Eye (tissue), 1 donor: ENCODE data around the gene SEMA5B.

Experiments used
- DNase-seq: peaks from one replicate; pipeline ENCODE4 v3.0.0-alpha.2; 2015

The SEMA5B gene

DNA sequence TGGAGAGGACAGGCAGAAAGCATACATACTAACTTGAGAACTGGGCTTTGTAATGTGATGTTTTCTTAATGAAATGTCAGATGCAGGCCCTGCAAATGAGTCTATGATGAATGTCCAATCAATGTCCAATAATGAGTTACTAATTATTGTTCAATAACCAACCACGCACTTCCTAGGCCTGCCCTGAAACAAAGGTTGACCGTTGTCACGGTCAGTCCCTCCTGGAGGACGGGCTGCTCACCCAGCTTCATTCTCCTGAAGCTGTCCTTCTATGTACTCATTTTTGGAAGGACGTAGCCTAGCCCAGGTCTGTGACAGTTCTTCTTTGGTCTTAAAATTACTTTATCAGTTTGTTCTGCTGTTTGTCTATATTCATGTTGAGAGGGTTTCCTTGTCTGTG, 30.9 kb upstream of the SEMA5B start:
- DNase-seq, result no peak

DNA sequence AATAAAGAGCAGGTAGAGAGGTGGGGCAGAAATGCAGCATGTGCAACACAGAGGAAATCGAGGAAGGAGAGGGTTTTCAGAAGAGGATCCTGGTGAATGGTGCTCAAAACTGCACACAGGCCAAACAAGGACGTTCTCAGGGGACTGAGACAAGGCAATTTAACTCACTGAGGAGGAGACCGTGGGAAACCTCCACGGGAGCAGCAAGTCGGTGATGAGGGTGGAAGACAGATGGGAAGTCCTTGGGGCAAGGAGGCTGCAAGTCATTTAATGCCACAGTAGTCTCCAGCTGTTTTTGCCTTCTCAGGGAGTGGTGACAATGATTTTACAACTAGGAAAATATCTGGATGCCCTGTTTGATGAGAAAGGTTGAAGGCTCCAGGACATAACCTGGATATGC, 27.8 kb upstream of the SEMA5B start:
- DNase-seq, result peak; percentile 17

DNA sequence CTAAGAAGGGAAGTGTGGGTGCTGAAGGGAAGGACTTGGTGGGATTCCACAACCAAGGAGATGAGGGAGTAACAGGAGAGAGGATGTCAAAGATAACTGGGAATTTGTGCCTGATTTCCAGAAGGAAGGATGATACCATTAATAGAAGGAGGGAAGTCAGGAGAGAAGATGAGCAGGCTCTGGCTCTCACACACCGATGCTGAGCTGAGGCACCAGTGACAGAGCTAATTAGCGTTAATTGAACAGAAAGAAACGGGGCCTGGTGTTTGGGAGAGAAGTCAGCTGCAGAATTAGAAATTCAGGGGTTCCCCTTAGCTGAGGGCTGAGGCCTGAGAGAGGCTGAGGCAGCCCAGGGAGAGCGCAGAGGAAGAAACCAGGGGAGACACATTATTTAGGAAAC, 27.4 kb upstream of the SEMA5B start:
- peak; percentile 20 for DNase-seq

DNA sequence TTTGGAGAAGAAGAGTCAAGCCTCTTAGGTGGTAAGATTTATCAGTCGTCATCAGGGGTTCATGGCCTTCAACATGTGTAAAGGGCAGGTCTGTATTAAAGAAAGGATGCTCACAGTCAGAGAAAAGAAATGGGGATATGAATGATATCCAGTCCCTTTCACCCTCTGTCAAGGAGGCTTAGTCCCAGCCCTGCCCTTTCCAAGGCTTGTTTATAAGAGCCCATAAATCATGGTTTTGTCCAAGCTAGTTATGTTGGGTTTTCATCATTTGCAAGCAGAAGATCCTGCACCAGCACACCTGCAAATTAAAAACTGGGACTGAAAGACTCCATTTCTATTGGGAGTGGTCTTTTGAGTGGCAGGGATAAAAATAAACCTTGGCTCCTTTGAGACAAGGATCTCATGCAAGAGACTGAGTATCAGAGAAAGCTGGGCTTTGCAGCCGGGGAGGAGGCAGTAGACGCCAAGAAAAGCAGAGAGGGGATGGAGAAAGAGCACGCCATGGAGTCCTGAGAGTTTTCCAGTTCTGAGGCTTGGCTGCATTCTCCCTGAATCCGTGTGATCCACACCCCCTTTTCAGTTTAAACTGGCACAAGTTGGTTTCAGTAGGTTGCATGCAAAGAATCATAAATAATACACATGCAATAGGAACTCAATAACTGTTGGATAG, 26.7 kb upstream of the SEMA5B start:
- DNase-seq, result peak; percentile 27

DNA sequence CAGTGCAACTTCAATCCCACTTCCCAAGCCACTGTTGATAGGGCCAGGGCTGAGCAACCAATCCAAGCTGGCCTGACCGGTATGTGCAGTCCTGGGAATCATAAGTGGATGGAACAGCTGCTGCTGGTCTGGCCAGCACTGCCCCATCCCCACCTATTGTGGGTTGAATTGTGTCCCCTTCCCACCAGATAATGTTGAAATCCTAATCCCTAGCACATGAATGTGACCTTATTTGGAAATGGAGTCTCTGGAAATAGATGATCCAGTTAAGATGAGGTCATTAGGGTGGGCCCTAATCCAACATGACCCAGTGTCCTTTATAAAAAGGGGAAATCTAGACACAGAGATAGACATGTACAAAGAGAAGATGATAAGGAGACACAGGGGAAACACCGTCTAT, 25.5 kb upstream of the SEMA5B start:
- DNase-seq, result no peak

DNA sequence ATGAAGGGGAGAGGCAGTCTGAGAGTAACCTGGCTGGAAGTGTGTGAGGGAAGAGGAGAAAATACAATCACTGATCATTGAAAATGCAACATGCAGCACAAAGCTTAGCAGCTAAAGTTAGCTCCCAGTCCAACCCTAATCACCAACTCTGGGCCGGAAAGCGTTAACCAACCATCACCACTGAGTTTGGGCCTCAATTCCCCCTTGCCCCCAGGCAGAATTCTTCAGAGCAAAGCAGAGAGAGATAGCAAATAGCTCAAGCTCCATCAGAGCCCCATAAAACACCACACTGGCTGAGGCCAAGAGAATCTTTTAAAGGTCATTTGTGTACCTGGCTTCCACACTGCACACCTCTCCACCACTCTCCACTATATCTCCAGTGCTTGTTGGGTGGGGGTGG, 23.1 kb upstream of the SEMA5B start:
- DNase-seq, result peak; percentile 9

DNA sequence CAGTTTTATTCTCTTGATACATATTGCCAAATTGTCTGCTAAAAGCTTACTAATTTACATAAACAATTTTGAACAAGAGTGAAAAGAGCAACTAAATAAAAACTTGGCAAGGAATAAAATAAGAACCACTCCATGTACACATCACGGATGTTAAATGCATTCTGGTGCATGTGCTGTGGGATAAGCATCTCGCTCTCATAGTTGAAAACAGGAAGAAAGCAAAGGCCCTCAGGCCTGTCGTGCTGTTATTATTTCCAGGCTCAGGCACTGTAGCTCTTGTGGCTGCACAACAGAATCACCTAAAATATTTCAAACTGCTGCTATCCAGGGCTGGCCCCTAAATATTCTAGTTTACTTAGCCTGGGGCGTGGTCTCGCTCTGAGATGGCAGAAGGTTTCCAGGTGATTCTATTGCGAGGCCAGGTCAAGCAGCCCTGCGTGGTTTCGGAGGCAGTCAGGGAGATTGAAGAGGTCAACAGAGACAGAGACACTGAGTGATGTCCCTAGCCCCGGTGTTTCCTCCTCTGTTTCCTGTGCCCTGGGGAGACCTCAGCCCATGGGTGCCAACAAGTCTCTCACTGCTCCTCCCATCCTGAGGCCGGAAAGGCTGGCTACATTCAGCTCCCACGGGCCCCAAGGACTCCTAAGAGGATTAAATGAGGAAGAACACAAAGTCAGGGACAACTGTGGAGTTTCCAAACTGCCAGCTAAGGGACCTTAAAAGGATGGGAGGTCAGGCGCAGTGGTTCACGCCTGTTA, 21.1 kb upstream of the SEMA5B start:
- DNase-seq, result no peak

DNA sequence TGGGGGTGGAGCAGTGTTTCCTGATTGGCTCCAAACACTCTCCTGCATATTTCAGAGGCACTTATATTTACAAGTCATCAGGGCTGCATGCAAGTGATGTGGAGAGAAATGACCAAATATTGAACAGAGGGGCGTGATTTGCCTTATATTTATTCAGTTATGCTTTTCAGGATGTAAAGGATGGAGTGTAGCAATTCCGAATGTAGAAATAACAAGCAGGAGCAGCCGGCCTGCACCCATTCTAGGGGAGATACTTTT, 19.4 kb upstream of the SEMA5B start:
- no peak for DNase-seq

DNA sequence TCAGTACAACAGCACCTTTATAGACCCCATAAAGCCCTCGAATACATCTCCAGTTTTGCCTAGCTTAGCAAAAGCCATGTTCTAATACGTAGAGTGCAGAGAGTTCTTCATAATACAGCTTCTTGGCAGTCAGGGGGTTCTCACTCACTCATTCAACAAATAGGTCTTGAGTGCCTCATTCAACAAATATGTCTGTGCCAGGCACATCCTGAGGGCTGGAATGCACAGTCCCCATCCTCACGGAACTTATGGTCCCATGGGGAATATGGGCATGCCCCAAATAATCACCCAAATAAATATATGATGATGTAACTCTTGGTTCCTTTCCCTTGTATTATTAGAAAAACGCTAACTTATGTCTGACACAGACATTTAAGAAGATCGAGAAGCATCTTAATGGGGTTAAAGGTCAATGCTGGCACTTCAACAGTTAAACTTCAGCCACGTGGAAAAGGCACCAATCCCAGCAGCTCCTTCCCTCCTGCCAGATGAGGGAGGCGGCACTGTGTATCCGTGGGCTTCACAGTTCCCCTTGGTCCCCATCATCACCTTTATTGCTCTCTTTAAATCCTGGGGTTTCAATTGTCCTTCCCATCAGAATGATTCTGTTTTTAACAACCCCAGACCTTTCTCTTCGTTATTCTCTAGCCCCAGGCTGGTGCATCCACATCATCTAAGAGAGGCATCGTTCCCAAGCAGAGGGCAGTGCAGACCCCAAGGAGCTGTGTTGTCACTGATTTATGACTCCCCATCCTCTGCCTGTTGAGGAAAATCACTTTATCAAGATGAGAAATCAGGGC, 18.9 kb upstream of the SEMA5B start:
- no peak for DNase-seq

DNA sequence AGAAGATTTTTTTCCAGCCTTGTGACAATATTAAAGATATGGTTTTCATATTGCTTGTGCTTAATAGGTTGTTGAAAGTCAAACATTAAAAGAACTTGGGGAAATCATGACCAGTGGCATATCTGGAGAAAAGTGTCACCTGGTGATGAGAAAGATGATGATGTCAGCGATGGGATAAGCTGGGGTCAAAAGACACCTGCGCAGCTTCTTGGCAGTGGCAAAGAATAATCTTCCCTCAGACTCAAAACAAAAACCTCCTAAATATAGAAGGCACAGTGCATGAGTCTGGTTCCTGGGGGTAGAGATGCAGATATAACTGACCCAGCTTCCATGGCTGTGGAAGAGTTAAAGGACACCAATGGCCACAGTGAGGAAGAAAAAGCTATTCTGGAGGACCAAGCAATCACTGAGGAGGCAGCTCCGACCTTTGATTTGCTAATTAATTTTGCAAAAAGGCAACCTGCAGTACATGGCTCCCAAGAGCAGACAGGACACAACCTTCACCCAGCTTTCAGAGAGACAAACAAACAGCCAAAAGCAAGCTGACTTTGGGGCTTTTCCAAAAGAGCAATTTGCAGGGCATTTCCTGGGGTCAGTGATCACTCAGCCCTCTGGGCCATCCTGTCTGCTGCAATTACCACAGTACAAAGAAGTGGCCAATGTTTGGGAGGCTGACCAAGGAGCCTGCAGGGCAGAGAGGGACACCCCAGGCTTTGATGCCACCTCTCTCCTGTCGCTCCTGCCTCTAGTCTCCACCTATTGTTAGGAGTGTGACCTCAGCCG, 17.6 kb upstream of the SEMA5B start:
- DNase-seq, result no peak

DNA sequence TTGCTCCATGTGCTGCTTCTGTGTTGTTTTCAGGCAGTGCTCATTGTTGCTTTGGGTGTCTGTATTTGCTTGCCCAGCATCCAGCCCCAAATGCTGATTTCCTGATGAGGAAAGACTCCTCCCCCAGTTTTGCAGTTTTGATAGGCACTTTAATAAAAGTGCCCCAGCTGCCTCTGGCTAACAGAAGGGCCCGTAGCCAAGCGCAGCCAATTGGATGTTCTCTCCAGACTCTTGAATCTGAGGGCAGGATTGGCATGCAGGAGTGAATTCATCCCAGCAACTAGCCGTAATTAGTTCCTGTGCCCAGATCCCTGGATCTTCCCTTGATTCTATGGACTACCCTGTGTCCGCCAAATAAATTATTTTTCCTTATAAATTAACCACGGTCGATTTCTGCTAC, 14.8 kb upstream of the SEMA5B start:
- no peak for DNase-seq

DNA sequence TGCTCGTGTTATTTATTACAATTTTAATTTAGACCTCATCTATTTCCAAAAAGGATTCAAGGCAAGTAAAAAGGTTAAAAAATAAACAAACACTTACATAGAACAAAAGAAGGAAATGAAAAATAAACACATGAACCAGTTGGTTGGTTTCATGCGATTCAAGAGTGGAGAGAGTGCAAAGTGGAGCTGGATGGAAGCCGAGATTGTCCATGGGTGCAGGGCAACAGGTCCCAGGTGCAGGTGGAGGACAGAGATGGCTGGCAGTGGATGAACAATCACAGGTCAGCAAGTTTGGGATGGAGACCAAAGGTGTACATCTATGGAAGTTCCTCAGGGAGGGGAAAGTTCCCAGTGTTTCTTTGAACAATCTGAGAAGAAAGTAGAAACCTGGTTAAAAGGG, 11.6 kb upstream of the SEMA5B start:
- DNase-seq, result no peak

DNA sequence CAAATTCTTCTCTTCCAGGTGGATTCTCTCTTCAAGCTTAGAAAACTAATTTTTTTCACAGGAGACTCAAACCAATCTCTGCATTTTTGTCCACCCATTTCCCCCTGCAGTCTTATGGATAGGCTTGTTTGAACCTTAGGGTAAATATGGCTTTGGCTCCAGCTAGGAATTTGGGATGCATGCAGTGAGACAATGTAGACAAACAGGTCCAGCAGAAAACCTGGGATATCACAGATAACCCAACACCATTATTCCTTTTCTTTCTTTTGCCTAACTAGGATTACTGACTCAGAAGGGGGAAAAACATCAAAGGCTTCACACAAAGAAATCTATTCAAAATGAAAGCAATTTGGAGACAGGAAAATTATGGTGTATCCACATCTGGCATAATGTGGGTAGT, 11.2 kb upstream of the SEMA5B start:
- no peak for DNase-seq

DNA sequence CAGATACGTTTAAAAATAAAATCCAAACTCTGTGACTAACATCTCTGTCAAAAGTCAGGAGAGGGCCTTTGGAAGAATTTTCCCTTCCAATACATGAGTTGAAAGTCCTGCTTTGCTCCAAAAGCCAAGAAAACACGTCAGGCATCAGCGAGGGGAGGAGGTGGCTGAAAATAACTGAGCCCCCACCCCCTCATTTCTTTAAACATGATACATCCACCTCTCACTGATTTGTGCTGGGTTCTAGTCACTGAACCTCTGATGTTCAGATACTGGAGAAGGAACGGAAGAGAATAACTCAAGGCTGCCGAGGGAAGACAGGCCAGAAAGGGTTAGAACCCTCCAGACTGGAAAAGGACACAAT, 9.4 kb upstream of the SEMA5B start:
- no peak for DNase-seq

DNA sequence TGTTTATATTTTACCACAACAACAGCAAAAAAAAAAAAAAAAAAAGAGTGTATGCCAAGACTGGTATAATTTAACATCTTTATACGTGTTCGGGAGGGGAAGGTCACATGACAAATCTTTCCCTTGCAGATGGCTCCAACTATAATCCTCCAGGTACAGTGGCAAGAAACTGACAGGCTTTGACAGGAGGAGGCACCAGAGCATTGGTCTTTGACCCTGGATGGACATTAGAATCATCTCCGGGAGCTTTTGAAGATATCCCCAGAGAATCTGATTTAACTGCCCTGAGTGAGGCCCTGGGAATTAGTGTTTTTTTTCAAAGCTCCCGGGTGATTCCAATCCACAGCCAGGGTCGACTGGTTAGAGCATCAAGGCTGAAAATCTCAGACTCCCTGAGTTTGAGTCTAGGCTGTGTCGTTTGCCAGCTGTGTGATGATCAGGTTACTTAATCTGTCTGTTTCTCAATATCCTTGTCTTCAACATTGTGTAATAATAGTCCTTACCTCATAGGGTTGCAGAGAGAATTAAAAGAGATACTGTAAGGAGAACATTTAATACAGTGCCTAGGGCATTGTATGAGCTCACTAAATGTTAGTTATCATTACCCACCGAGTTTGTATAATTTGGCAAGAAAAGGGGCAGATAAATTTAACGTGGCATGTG, 8.9 kb upstream of the SEMA5B start:
- DNase-seq, result peak; percentile 8

DNA sequence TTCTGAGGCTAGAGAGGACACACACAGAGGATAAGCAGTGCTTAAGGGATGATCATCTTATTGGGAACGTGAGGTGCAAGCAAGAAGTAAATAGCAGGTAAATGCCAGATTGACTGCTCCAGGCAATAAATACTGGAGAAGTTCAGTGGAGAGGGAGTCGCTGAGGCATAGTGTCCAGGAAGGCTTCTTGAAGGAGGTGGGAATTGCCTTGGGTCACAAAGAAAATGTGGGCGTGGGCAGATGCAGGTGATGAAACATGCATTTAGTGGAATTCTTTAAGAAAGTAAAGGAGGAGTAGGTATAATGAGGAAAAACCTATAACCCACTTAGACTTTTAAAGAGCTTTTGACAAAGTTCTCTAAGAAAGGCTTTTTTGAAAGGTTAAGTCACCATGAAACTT, 7.4 kb upstream of the SEMA5B start:
- DNase-seq, result no peak

DNA sequence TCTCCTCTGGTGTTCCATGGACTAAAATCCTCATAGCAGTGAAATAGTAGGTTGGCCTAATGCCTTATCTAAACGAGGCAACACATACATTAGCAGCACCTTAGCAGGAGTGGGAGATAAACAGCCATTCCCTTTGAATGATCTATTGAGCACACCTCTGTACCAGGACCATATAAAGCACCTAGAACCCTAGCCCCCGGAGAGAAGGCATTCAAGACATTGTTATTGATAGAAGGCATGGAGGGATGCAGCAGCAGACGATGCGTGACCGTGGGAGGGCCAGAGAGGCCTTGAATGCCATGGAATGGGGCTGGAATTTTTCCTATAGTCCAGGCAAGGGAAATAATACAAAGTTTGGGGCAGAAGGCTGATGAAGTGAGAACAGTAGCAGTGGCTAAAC, 6.6 kb upstream of the SEMA5B start:
- no peak for DNase-seq

DNA sequence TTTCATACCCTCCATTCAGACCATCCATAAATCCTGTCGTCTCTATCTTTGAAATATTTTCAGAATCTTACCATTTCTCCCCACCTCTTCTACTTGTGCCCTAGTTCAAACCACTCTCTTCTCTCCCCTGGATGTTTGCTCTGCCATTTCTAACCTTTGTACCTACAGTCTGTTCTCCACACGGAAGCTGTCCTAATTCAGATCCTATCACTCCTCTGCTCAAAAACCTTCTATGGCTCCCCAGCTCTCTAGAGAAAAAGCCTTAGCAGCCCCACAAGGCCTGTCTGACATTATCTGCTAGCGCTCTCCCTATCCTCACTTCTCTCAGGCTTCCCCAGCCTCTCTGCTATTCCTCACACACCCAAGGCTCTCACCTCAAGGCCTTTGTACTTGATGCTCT, 4.5 kb upstream of the SEMA5B start:
- DNase-seq, result no peak

DNA sequence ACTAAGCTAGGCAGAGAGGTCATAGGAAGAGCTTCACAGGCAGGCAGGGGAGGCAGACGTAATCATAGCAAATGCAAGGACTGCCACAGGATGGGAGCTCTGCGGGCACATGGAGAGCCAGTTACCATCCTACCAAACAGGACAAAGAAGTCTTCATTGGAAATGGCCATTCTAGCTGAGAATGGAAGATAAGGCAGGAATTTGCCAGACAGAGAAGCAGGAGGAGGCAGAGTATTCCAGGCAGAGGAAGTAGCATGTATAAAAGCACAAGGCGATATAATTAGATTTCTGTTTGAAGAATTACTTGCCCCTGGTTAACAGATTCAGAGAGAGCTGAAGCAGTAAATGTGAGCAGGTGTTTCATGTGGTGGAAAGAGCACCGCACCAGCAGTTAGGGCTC, 3.5 kb upstream of the SEMA5B start:
- DNase-seq, result peak; percentile 24

DNA sequence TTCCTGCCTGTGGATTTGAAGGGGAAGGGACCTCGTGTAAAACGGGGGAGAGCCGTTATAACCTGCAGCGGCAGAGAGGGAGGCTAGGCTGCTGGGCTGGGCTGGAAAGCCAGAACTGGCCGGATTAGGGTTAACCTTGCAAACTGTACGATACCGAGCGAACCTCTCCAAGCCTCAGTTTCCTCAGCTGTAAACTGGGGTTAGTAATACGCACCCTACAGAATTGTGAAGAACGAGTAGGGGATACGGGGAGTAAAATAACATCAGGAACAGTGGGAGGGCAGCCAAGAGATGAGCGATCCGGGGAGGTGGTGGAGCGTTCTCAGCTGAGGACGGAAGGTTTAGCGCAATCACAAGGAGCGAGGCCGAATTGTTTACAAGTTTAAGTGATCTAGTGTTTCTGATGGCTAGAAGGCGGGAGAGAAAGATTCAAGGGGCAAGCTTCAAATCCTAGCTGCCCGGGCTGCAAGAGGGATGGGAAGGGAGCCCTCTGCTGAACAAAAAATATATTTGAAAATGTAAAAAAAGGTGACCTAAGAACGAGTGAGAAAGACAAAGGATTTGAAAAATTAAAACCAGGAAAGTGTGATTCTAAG, 768 bp upstream of the SEMA5B start:
- DNase-seq, result peak; percentile 90

DNA sequence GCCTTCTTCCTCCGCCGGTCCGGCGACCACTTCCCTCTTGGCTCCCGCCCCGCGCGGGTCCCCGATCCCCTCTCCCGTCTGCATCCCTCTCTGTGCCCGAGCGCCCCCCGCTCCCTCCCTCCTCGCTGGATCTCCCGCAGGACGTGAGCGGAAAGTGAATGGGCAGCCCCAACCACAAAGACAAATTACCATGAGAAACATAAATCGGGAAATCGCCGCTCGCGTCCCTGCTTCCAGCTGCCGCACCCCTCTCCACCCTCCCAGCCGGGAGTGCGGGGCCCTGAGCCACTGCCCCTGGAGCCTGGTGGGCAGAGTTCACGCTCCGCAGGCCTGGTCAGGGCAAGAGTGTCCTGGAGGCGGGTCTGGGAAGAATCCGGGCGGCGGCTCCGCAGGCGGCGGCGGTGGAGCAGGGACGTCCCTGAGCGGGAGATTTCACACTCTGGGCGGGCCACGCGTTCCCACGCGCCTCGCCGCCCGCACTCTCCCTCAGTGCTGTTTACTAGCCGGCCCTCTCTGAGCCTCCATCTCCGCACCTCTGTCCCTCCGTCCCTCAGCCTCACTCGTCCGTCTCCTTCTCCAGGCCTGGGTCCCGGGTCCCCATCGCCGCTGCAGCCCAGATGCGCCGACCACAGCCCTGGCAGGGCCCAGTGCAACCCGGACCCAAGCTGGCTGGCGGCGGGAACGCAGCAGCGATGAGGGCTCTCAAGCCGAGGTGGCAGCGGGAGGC, 835 bp downstream of the SEMA5B start:
- peak; percentile 71 for DNase-seq
